Keratinocyte (primary cell): ENCODE results near the gene ATF1. TPM values are rescaled to one million over a fixed set of nuclear protein-coding genes. Genes with fewer than 3 reads are reported as not detected.

Experiments
- DNase-seq: peaks from one replicate; pipeline ENCODE4 v3.0.0-alpha.2; 2011; ENCODE audit warnings: low read depth, missing footprints, low spot score
- FAIRE-seq: peaks from 2 replicates; lab custom pipeline; 2011; peaks lifted over from hg19 to GRCh38; lab: Jason Lieb, UNC
- H2AFZ ChIP-seq: 2 replicates; pipeline ENCODE4 v1.6.0; 2012; ENCODE audit warnings: low read length, control low read depth, inconsistent platforms; ENCODE audit not compliant: control insufficient read depth
- H3K27ac ChIP-seq: 2 replicates; pipeline ENCODE4 v1.5.1; 2011; ENCODE audit warnings: low read length; ENCODE audit not compliant: control insufficient read depth, insufficient read depth
- H3K27me3 ChIP-seq: 3 replicates; pipeline ENCODE4 v1.6.0; 2011; ENCODE audit warnings: low read length; ENCODE audit not compliant: control insufficient read depth, insufficient read depth; ENCODE audit errors: extremely low read depth
- H3K36me3 ChIP-seq, 2 experiments: 2 replicates in 1 of 2; 3 replicates in 1 of 2; pipeline ENCODE4 v1.5.1; 2011; ENCODE audit warnings: low read length in 2 of 2, mild to moderate bottlenecking in 1 of 2; ENCODE audit not compliant: control insufficient read depth in 2 of 2, insufficient read depth in 2 of 2; ENCODE audit errors: extremely low read depth in 1 of 2
- H3K4me1 ChIP-seq: 3 replicates; pipeline ENCODE4 v1.5.1; 2011; ENCODE audit warnings: low read length; ENCODE audit not compliant: control insufficient read depth, insufficient read depth; ENCODE audit errors: extremely low read depth
- H3K4me2 ChIP-seq: 3 replicates; pipeline ENCODE4 v1.6.0; 2011; ENCODE audit warnings: low read depth, low read length; ENCODE audit not compliant: control insufficient read depth, insufficient read depth; ENCODE audit errors: extremely low read depth
- H3K4me3 ChIP-seq, 3 experiments: fragments of 200-600 bp in 1 of 3; sonication (generic) in 1 of 3; 2 replicates in 2 of 3; 3 replicates in 1 of 3; pipeline ENCODE4 v1.5.1; 2011 to 2016; ENCODE audit warnings: low read length in 3 of 3, mild to moderate bottlenecking in 3 of 3, control low read depth in 2 of 3, inconsistent platforms in 1 of 3, low read depth in 1 of 3, mixed read lengths in 1 of 3, mixed run types in 1 of 3, moderate library complexity in 1 of 3; ENCODE audit not compliant: control insufficient read depth in 2 of 3, insufficient read depth in 2 of 3; ENCODE audit errors: extremely low read depth in 1 of 3
- H3K79me2 ChIP-seq: 2 replicates; pipeline ENCODE4 v1.6.0; 2012; ENCODE audit warnings: low read length; ENCODE audit not compliant: control insufficient read depth, insufficient read depth
- H3K9ac ChIP-seq: 3 replicates; pipeline ENCODE4 v1.6.0; 2011; ENCODE audit warnings: low read length; ENCODE audit not compliant: control insufficient read depth, insufficient read depth; ENCODE audit errors: extremely low read depth
- H3K9me1 ChIP-seq: 3 replicates; pipeline ENCODE4 v1.6.0; 2011; ENCODE audit warnings: low read length; ENCODE audit not compliant: control insufficient read depth, insufficient read depth; ENCODE audit errors: extremely low read depth
- H3K9me3 ChIP-seq: 2 replicates; pipeline ENCODE4 v1.5.1; 2012; ENCODE audit warnings: low read depth, low read length; ENCODE audit not compliant: control insufficient read depth
- H4K20me1 ChIP-seq: 3 replicates; pipeline ENCODE4 v1.6.0; 2011; ENCODE audit warnings: low read length; ENCODE audit not compliant: control insufficient read depth, insufficient read depth; ENCODE audit errors: extremely low read depth
- CTCF ChIP-seq, 3 experiments: IDR thresholded peaks in 1 of 3; conservative IDR thresholded peaks in 1 of 3; optimal IDR thresholded peaks in 1 of 3; 2 replicates in 2 of 3; 3 replicates in 1 of 3; pipeline versions ENCODE3 to v1.5.1; 2011; ENCODE audit warnings: low read length in 3 of 3, mild to moderate bottlenecking in 3 of 3, moderate library complexity in 2 of 3, control low read depth in 1 of 3, inconsistent platforms in 1 of 3; ENCODE audit not compliant: insufficient read depth in 2 of 3; ENCODE audit errors: extremely low read depth in 1 of 3
- EZH2 ChIP-seq: IDR thresholded peaks from one replicate; pipeline ENCODE4 v1.6.1; 2012; ENCODE audit warnings: inconsistent platforms, mild to moderate bottlenecking, low read length, moderate library complexity
- dilution Hi-C: fragments of 300-500 bp; cut with MboI; formaldehyde crosslinking; loops from one replicate; pipeline ENCODE4 v1.7.0; 2020; ENCODE audit warnings: low sequenced_read_pairs; ENCODE audit not compliant: extremely low pct_ligation_motif_present
- polyA plus RNA-seq, 5 experiments: library from polyadenylated mRNA; depleted of rRNA in 3 of 5; stranded (reverse) in 3 of 5; stranded (forward) in 1 of 5; unstranded in 1 of 5; fragments of >200 nt; gene quantifications; 1 replicate in 1 of 5; 2 replicates in 3 of 5; 3 replicates in 1 of 5; pipeline versions ENCODE4 v1.2.1 to v1.2.3, GENCODE V29; 2011 to 2012; ENCODE audit warnings: missing spikeins in 2 of 5, low read depth in 1 of 5, low replicate concordance in 1 of 5

Gene ATF1
- polyA plus RNA-seq, 1 donor (not counting 4 experiments of a cell fraction or from before 2014, with no cell fraction given) = 37.4 TPM

- H3K4me3 ChIP-seq = no peak overlapping the region
- H3K27me3 ChIP-seq = no peaks in the 10 kb centered on the region
- H4K20me1 ChIP-seq = no peaks in the 10 kb centered on the region
- FAIRE-seq = no peak
- H3K27ac ChIP-seq = peak overlapping the region; percentile 99
- TF ChIP-seq EZH2 (no peak), CTCF (optimal IDR thresholded peaks at IDR 0.05 in 1 of 3, IDR thresholded peaks at IDR 0.05 in 1 of 3, conservative IDR thresholded peaks at IDR 0.05 in 1 of 3; ENCODE audit: extremely low read depth in 1 of 3, insufficient read depth in 2 of 3, low read length in 3 of 3) (no peak)
- H2AFZ ChIP-seq = no peak overlapping the region
- H3K9me1 ChIP-seq = no peaks in the 10 kb centered on the region
- peaks cover 0 to 4% of the 10 kb centered on the region in 2 experiments for H3K36me3 ChIP-seq
- dilution Hi-C loops = no loop called here
- no peak for DNase-seq
- H3K79me2 ChIP-seq = peaks cover 19% of the 10 kb centered on the region
- peak overlapping the region; percentile 48 for H3K9ac ChIP-seq
- H3K4me2 ChIP-seq = peak overlapping the region; percentile 40
- no peaks in the 10 kb centered on the region for H3K9me3 ChIP-seq
- peaks cover 29% of the 10 kb centered on the region for H3K4me1 ChIP-seq
Observed at GRCh38 chr12:50787618-50788017, 23.7 kb downstream of the ATF1 start.

- no peaks in the 10 kb centered on the region for H3K27me3 ChIP-seq
- H3K9me3 ChIP-seq = no peaks in the 10 kb centered on the region
- H3K4me1 ChIP-seq = peaks cover 29% of the 10 kb centered on the region
- DNase-seq (no peak), FAIRE-seq (no peak)
- peaks cover 19% of the 10 kb centered on the region for H3K79me2 ChIP-seq
- peaks cover 0 to 4% of the 10 kb centered on the region in 2 experiments for H3K36me3 ChIP-seq
- H3K4me2 ChIP-seq = no peak overlapping the region
- no peak overlapping the region for H3K9ac ChIP-seq
- TF ChIP-seq CTCF (optimal IDR thresholded peaks at IDR 0.05 in 1 of 3, IDR thresholded peaks at IDR 0.05 in 1 of 3, conservative IDR thresholded peaks at IDR 0.05 in 1 of 3; ENCODE audit: extremely low read depth in 1 of 3, insufficient read depth in 2 of 3, low read length in 3 of 3) (no peak), EZH2 (no peak)
- no peaks in the 10 kb centered on the region for H3K9me1 ChIP-seq
- no peak overlapping the region for H2AFZ ChIP-seq
- H4K20me1 ChIP-seq = no peaks in the 10 kb centered on the region
- H3K27ac ChIP-seq = no peak overlapping the region
- no peak overlapping the region for H3K4me3 ChIP-seq
- dilution Hi-C loops = no loop called here
Observed at GRCh38 chr12:50788561-50788960, 24.7 kb downstream of the ATF1 start.
